SK-N-MC (cell line): Measurements from ENCODE around the gene DDX39A.

Experiments
- FOXP2 ChIP-seq: optimal IDR thresholded peaks from 2 replicates; pipeline ENCODE3; 2011; ENCODE audit warnings: mild to moderate bottlenecking, moderate library complexity; ENCODE audit not compliant: insufficient read depth; ENCODE audit errors: extremely low read length, control extremely low read depth
- POLR2AphosphoS5 ChIP-seq: IDR thresholded peaks from 2 replicates; pipeline ENCODE4 v1.6.1; 2012; ENCODE audit warnings: mild to moderate bottlenecking, low read depth, low read length, borderline replicate concordance

DNA sequence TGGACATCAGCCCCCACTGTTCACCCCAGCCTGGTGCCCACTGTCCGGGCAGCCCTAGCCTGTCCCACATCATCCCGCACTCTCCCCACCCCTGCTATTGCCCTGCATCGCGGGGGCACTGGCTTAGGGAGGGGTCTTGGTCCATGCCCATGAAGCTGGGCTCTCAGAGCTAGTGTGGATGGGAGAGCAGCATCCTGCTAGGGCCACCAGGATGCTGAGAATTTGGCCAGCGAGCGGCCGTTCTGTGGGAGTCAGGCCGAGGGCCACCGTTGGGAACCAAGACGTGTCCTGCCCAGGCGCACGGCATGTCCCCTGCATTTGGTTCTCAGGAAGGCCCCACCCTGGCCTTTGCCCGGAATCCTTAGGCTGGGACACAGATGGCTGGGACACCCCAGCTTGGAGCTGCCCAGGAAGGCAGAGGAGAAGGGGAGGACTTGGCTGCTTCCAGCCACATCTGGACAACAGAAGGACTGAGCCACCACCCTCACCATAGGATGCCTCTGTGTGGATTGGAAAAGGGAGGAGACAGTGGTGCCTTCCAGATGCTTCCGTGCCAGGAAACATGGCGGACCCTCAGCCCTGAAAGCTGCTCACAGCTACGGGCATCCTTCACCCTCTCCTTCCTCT is 23.3 kb downstream of the DDX39A start:
- TF ChIP-seq POLR2AphosphoS5 (no peak), FOXP2 (no peak)
